Measurements from ENCODE around the gene APP. TPM values are rescaled to one million over a fixed set of nuclear protein-coding genes. Genes with fewer than 3 reads are reported as not detected.
A peak's percentile ranks its signal among the peaks of the same experiment; 100 is the strongest.

The APP gene
- total RNA-seq, 4 donors from 2014 or later = 234 to 376 (median 343) TPM

DNA sequence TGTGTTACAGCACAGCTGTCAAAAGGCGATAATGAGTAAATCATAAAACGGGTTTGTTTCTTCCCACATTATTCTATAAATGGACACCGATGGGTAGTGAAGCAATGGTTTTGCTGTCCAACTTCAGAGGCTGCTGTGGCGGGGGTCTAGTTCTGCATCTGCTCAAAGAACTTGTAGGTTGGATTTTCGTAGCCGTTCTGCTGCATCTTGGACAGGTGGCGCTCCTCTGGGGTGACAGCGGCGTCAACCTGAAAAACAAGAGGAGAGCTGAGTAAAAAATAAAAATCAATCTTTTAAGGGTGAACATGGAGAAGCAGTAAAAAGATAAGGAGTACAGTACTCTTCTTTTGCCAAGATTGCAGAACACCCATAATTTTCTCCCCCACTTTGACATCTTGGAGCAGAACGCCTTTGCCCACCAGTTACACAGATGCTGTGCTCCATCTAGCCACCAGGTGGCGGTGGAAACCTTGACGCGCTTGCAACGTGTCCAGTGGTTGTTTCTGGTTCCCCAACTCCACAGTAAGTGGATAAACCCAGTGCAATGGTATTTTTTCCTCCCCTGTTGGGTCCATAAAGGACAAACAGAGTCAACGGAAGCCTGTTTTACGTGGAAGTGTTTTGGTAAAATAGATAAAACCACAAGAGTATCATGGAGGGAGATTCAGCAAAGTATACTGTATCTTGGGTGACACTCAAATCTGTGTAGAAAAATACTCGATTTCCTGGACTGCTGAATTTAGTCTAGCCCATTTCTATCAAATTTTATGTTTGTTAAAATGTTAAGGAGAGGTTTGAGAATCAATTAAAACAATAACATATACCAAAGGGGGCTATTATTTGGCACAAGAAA, 288.8 kb downstream of the APP start:
- no peaks in the 10 kb centered on the region for H3K4me1 ChIP-seq
- TF ChIP-seq EP300 (IDR thresholded peaks at IDR 0.05) = no peak
- TF ChIP-seq, protein P1, sequence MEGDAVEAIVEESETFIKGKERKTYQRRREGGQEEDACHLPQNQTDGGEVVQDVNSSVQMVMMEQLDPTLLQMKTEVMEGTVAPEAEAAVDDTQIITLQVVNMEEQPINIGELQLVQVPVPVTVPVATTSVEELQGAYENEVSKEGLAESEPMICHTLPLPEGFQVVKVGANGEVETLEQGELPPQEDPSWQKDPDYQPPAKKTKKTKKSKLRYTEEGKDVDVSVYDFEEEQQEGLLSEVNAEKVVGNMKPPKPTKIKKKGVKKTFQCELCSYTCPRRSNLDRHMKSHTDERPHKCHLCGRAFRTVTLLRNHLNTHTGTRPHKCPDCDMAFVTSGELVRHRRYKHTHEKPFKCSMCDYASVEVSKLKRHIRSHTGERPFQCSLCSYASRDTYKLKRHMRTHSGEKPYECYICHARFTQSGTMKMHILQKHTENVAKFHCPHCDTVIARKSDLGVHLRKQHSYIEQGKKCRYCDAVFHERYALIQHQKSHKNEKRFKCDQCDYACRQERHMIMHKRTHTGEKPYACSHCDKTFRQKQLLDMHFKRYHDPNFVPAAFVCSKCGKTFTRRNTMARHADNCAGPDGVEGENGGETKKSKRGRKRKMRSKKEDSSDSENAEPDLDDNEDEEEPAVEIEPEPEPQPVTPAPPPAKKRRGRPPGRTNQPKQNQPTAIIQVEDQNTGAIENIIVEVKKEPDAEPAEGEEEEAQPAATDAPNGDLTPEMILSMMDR (IDR thresholded peaks at IDR 0.05) = peak; percentile 80 to 89
- H3K9me3 ChIP-seq = no peaks in the 10 kb centered on the region
- H3K27me3 ChIP-seq = no peaks in the 10 kb centered on the region
- H3K27ac ChIP-seq = no peak overlapping the region
- DNase-seq (ENCODE audit: low spot score in 2 of 2) = peak in 1 of 2 donors; percentile 72
- H3K4me3 ChIP-seq = no peak overlapping the region
- WGBS = 71% methylated on average over 16 of the region's 17 CpGs
- peaks cover 7% of the 10 kb centered on the region for H3K36me3 ChIP-seq

DNA sequence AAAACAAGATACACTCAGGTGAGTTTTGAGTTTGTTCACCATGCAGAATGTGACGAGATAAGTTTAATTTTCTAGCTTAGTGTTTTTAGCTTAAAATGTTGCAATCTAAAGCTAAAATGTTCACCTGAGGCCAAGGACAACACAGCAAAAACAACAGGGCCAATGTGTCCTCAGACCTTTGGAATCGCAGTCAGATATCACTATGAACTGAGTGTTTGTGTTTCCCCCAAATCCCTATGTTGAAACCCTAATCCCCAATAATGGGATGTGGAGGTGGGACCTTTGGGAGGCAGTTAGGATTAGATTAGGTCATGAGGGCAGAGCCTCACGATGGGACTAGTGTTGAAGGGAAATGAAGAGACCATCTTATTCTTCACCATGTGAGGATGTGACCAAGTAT, 291.4 kb downstream of the APP start:
- Histone ChIP-seq H3K36me3 (peaks cover 4% of the 10 kb centered on the region), H3K4me1 (no peaks in the 10 kb centered on the region), H3K9me3 (no peaks in the 10 kb centered on the region), H3K27ac (no peak overlapping the region), H3K27me3 (no peaks in the 10 kb centered on the region), H3K4me3 (no peak overlapping the region)
- no peak for DNase-seq (ENCODE audit: low spot score in 2 of 2)
- 93% methylated on average over 3 of the region's 3 CpGs for WGBS
- TF ChIP-seq POLR2A (IDR thresholded peaks at IDR 0.05) (no peak), POLR2AphosphoS5 (IDR thresholded peaks at IDR 0.05) (no peak), EP300 (IDR thresholded peaks at IDR 0.05) (no peak)
- TF ChIP-seq, protein P1 (IDR thresholded peaks at IDR 0.05) = no peak

DNA sequence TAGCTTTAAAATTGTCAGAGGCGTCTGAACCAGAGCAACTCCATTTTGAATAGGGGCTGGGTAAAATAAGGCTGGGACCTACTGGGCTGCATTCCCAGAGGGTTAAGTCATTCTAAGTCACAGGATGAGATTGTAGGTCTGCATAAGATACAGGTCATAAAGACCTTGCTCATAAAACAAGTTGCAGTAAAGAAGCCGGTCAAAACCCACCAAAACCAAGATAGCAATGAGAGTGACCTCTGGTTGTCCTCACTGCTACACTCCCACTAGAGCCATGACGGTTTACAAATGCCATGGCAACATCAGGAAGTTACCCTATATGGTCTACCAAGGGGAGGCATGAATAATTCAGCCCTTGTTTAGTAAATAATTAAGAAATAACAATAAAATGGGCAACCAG, 292.2 kb downstream of the APP start:
- no peak for DNase-seq (ENCODE audit: low spot score in 2 of 2)
- Histone ChIP-seq H3K4me1 (no peaks in the 10 kb centered on the region), H3K4me3 (no peak overlapping the region), H3K36me3 (peaks cover 4% of the 10 kb centered on the region), H3K27me3 (no peaks in the 10 kb centered on the region), H3K27ac (no peak overlapping the region), H3K9me3 (no peaks in the 10 kb centered on the region)
- 77% methylated on average over 3 of the region's 3 CpGs for WGBS
- TF ChIP-seq, protein P1 (IDR thresholded peaks at IDR 0.05) = no peak
- TF ChIP-seq EP300 (IDR thresholded peaks at IDR 0.05) (no peak), POLR2A (IDR thresholded peaks at IDR 0.05) (no peak), POLR2AphosphoS5 (IDR thresholded peaks at IDR 0.05) (no peak)

DNA sequence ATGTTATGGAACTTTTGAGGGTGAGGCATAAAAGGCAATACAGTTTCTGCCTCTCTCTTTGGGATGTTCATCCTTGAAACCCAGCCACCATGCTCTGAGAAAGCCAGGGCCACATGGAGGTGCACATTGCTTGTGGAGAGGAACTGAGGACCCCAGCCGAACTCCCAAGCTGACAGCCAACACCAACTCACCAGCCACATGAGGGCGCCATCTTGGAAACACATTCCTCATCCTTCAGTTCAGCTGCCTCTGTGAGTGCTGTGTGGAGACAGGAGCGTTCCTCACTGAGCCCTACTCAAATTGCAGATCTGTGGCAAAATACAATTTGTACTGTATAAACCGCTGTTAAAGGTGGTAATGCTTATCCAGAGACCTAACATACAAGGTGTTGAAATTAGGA, 298.3 kb downstream of the APP start:
- Histone ChIP-seq H3K9me3 (no peaks in the 10 kb centered on the region), H3K36me3 (no peaks in the 10 kb centered on the region), H3K4me3 (no peak overlapping the region), H3K4me1 (no peaks in the 10 kb centered on the region), H3K27ac (no peak overlapping the region), H3K27me3 (no peaks in the 10 kb centered on the region)
- WGBS = 88% methylated on average over 3 of the region's 4 CpGs
- TF ChIP-seq EP300 (IDR thresholded peaks at IDR 0.05) = no peak
- TF ChIP-seq, protein P1 (IDR thresholded peaks at IDR 0.05) = no peak
- TF ChIP-seq POLR2AphosphoS5 (IDR thresholded peaks at IDR 0.05) = no peak
- no peak for TF ChIP-seq POLR2A (IDR thresholded peaks at IDR 0.05)
- no peak for DNase-seq (ENCODE audit: low spot score in 2 of 2)

DNA sequence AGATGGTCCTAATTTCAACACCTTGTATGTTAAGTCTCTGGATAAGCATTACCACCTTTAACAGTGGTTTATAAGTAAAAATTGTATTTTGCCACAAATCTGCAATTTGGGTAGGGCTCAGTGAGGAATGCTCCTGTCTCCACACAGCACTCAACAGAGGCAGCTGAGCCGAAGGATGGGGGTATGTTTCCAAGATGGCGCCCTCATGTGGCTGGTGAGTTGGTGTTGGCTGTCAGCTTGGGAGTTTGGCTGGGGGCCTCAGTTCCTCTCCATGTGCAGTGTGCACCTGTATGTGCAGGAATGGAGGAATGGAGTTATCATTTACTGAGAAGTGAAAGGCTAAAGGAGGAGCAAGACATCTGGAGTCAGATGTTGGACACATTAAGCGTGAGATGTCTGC, 299.0 kb downstream of the APP start:
- TF ChIP-seq POLR2AphosphoS5 (IDR thresholded peaks at IDR 0.05) (no peak), POLR2A (IDR thresholded peaks at IDR 0.05) (no peak), EP300 (IDR thresholded peaks at IDR 0.05) (no peak)
- TF ChIP-seq, protein P1 (IDR thresholded peaks at IDR 0.05) = no peak
- Histone ChIP-seq H3K4me3 (no peak overlapping the region), H3K9me3 (no peaks in the 10 kb centered on the region), H3K36me3 (no peaks in the 10 kb centered on the region), H3K27me3 (no peaks in the 10 kb centered on the region), H3K4me1 (no peaks in the 10 kb centered on the region), H3K27ac (no peak overlapping the region)
- WGBS = 93% methylated on average over 3 of the region's 3 CpGs
- DNase-seq (ENCODE audit: low spot score in 2 of 2) = no peak
